Measurements from ENCODE around the gene DAB2IP.

Gene DAB2IP

GRCh38 chr9:121684381-121685145, 33.1 kb downstream of the DAB2IP start:
- DNase-seq, result no peak

- DNase-seq, result no peak
Measured at GRCh38 chr9:121685146-121685794, 33.8 kb downstream of the DAB2IP start.

GRCh38 chr9:121685795-121686377, 34.5 kb downstream of the DAB2IP start:
- DNase-seq, result no peak

- DNase-seq, result peak; percentile 58
Measured at GRCh38 chr9:121686930-121687541, 35.6 kb downstream of the DAB2IP start.

GRCh38 chr9:121688146-121688680, 36.8 kb downstream of the DAB2IP start:
- no peak for DNase-seq

GRCh38 chr9:121688681-121689080, 37.2 kb downstream of the DAB2IP start:
- DNase-seq, result no peak

- DNase-seq, result no peak
Measured at GRCh38 chr9:121689461-121690157, 38.2 kb downstream of the DAB2IP start.

DNA sequence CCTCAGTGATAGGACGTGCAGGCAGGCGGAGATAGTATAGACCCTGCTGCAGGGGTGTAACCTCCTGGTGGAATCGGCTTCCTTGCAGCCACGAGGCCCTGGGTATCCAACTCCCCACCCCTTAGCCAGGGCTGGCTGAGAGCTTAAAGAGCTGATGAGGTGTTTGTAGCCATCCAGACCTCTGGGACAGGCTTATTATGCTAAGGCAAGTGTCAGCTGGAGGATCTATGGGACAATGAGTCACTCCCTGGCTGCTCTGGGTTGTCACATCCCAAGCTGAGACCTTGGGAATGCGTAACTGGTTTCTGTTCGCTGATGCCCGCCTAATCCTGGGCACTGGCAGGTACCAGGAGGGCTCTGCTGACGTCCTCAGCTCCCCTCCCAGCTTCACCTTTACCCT, 38.9 kb downstream of the DAB2IP start:
- no peak for DNase-seq

DNA sequence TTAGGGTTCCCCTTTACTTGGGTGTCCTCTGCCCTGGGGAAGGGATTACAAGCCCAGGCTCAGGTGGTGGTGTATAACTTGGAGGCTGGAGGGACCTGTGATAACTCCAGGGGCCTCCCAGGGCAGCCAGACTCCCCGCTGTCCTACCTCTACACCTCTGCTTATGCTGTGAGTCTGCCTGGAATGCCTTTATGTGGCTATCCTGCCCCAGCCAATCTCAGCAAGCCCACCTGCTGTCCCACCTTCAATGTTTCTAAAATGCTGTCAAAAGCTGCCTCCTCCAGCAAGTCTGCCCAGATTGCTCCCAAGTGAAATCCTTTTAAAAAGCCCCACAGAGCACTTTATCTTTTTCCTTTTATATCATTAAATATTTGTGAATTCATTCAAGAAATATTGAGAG, 39.3 kb downstream of the DAB2IP start:
- DNase-seq, result no peak

DNA sequence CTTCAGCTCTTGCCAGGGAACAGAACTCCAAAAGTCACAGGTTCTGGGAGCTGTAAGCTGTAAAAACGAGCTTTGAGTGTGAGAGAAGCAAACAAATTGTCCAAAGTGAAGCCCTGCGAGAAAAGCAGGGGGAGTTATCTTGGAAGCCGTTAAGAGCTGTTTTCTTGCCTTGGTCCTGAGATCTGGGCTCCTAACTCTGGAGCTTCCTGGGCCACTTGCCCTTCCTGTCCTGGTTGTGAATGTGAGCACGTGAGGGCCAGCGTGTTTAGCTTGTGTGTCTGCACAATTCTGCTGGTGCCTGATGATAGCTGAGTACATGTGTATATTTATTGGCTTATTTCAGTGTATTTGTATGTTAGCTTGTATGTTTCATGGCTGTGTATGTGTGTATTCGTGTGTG, 40.5 kb downstream of the DAB2IP start:
- no peak for DNase-seq

DNA sequence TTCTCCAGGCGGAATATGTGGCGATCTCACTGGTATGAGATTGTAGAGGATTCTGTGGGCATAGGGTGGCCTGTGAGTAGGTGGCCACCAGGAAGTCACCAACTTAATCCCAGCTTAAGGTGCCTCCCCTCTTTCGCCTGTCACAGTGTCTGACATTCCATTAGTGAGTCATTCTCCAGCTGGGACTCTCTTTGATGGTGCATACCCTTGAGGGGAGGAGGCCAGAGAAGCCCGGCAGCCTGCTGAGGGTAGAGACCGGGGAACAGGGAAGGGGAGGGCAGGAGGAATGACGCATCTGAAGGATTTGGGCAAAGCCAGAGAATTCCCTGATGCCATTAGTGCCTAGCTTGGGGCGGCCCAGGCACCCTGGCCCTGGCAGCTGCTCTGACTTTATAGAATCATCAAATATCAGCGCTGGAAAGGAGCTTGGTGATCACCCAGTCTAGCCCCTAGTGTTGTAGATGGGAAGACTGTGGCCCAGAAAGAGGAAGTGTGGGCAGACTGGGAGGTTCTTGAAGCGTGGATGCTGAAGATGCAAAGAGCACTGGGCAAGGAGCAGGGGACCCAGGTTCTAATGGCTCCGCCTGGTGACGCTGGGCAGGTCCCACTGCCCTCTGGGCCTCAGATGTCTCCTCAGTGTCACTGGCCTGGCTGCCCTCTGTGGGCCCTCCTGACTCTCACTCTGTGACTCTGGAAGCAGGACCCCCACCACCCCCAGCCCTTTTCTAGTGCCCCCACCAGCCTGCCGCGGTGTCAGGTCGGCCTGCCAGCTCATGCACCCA, 41.4 kb downstream of the DAB2IP start:
- no peak for DNase-seq

DNA sequence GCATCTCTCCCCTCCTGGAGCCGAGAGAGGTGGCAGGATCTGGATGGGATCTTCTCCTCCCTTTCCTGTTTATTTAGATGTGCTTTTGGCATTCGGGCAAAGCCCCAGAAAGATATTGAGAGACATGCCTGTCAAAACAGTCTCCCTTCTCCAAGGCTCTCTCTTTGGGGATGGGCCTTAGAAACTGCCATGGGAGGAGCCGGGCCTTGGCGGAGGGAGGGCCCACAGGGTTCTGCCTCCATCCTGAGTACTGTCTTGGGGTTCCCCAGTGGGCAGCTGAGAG, 41.9 kb downstream of the DAB2IP start:
- no peak for DNase-seq

- DNase-seq, result no peak
Measured at GRCh38 chr9:121694001-121694400, 42.6 kb downstream of the DAB2IP start.

- no peak for DNase-seq
Measured at GRCh38 chr9:121694600-121694999, 43.2 kb downstream of the DAB2IP start.

DNA sequence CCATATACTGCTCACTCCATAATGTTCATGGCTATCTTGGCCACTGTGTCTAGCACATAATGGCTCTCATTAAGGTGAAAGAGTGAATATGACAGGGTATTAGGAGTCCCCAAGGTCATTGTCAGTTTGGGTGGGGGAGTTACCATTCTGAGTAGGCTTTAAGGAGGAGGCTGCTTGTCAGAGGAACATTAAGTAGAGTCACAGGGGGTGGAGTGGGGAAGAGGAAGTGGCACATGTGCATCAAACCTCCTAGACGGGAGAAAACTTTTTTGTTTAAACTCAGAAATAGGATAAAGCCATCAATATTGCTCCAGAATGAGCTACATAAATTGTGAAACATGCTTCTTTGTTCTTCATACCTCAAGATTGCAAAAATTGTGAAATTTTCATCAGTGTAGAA, 45.5 kb downstream of the DAB2IP start:
- DNase-seq, result no peak

DNA sequence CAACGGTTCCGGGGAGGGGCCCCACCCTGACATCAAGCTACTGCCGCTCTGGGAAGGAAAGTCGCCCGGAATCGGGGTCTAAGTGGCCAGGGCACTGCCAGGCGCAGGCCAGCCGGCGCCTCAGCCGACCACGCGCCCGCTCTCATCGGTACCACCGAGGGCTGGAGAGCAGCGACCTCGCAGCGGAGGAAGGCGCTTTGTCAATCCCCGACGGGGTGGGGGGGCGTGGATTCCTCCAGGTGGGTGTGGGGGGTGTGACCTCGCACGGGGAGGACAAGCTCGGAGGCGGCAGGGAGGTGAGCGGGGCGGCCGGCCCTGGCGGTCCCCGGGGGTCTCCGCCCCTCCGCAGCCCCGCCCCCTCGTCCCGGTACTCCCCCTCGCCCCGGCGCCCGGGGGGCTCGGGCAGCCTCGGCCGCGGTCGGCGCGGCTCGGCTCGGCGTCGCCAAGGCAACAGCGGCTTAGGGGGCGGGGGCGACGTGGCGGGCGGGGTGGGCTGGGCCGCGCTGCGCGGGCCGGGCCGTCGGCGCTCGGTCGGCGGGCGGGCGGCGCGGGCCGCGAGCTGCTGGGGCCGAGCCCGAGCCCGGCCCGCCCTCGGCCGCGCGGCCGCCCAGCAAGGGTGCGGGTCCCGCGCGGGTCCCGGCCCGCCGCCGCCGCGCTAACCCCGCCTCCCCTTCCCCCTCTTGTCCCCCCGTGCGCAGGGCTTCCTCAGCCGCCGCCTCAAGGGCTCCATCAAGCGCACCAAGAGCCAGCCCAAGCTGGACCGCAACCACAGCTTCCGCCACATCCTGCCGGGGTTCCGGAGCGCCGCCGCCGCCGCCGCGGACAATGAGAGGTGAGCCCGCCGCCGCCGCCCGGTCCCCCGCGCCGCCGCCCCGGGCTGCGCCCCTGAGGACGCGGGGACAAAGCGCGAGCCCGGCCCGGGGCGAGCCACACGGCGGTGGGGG, 47.5 kb downstream of the DAB2IP start:
- peak; percentile 44 for DNase-seq

DNA sequence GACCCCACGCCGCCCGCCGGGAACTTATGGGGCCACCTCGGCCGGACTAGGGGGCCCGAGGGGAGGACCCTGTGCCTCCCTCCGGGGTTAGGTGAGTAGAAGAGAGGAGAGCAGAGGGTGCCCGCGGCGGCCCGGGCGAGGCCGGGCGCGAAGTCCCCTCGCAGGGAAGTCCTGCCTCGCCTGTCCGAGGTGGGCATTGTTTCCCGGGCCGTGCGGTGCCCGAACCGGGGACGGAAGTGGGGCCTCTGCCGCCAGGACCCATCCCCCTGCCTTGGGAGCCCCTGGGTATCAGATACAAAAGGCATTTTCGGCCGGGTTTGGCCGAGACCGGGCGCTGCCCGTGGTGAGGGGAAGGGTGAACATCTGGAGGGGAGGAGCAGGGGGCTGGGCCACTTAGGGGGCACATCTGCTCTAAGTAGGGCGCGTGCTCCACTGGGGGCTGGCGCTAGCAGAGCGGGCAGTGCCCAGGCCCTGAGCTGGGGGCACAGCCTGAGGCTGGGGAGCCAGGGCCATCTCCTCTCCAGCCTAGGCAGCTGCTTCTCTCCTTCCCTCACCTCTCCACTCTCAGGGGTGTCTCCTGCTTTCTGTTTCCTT, 48.2 kb downstream of the DAB2IP start:
- DNase-seq, result peak; percentile 74

DNA sequence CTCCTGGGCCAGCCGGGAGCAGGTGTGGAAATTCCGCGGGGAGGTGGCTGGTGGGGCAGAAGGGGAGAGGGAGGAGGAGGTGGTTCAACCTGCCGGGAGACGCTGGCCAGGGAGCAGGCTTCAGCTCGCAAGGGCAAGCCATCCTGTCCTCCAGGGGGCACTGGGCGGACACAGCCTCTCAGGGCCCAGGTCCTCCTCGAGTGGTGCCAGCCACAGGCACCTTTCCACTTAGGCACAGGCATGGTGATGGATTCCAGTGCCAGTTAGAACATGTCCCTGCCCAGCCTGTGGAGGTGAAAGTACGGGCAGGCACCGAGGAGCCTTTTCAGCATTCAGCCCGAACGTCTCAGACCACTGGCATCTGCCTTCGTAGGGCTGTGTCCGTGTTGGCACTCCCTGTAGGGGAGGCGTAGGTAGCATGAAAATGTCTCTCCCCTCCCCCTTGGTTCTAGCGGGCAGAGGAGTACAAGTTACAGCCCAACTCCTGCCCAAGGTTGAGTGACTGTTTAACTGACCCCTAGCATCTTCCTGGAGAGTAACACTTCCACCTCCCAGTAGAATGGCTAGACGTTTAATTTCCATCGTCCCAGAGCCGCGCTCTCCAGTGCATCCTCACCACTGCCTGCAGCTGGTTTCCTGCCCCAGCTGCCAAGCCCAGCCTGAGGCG, 48.9 kb downstream of the DAB2IP start:
- peak; percentile 66 for DNase-seq

GRCh38 chr9:121700832-121701419, 49.5 kb downstream of the DAB2IP start:
- no peak for DNase-seq
